ENCODE results near the gene DPYD.

- no peak for TF ChIP-seq YY1 (IDR thresholded peaks at IDR 0.05; ENCODE audit: insufficient read depth, insufficient read length)
- no peak for TF ChIP-seq ZNF274 (IDR thresholded peaks at IDR 0.05; ENCODE audit: low read depth, low read length)
- TF ChIP-seq SUZ12 (IDR thresholded peaks at IDR 0.05; ENCODE audit: extremely low read depth, insufficient read depth, insufficient read length) = no peak
These were observed 100.2 kb downstream of the DPYD start for GRCh38 chr1:97820470-97821188.
